Measurements from ENCODE around the gene JOSD2. TPM values are rescaled to one million over a fixed set of nuclear protein-coding genes. Genes with fewer than 3 reads are reported as not detected.
"Not testable (repeated sequence)": the region's sequence is repeated elsewhere in the genome, so short reads cannot be mapped to it uniquely, and the experiment has no call there.

Gene JOSD2
- total RNA-seq, 1 experiment from 2014 or later = 27.9 TPM

- Histone ChIP-seq H3K4me3 (ENCODE audit: low read depth, low read length) (no peak overlapping the region), H3K9me3 (no peaks in the 10 kb centered on the region), H3K27me3 (replicated peaks; ENCODE audit: control insufficient read depth, insufficient read depth, low read length) (no peaks in the 10 kb centered on the region), H3K36me3 (ENCODE audit: control insufficient read depth, insufficient read depth, low read length) (no peaks in the 10 kb centered on the region), H3K4me1 (no peaks in the 10 kb centered on the region)
- Mint-ChIP-seq H3K4me1 (ENCODE audit: low read depth, unreplicated experiment) (no peaks in the 10 kb centered on the region), H3K9me3 (ENCODE audit: unreplicated experiment) (no peaks in the 10 kb centered on the region), H3K27ac (ENCODE audit: unreplicated experiment) (peak overlapping the region; percentile 54), H3K4me3 (ENCODE audit: unreplicated experiment) (peak overlapping the region; percentile 89), H3K36me3 (ENCODE audit: insufficient read depth, unreplicated experiment) (peaks cover 36% of the 10 kb centered on the region), H3K27me3 (ENCODE audit: insufficient read depth, unreplicated experiment) (no peaks in the 10 kb centered on the region)
- DNase-seq = no peak
- ChIA-PET CTCF (no interaction called here), POLR2A (no interaction called here)
- intact Hi-C loops (cut with micrococcal nuclease; ENCODE audit: unreplicated experiment) = no loop called here
- BruUV-seq (replicated peaks) = no TSS peak
- TF ChIP-seq CTCF (IDR thresholded peaks at IDR 0.05; ENCODE audit: insufficient read depth in 1 of 2, low read depth in 1 of 2, low read length in 1 of 2, severe bottlenecking in 1 of 2, unreplicated experiment in 1 of 2) = no peak
Measured at GRCh38 chr19:50475101-50475568, 35.9 kb downstream of the JOSD2 start.

GRCh38 chr19:50473336-50473735 lies 37.7 kb downstream of the JOSD2 start:
- POLR2A ChIA-PET; H3K27ac Mint-ChIP-seq (ENCODE audit: unreplicated experiment); H3K27me3 ChIP-seq (replicated peaks; ENCODE audit: control insufficient read depth, insufficient read depth, low read length); H3K9me3 ChIP-seq; DNase-seq; H3K4me1 Mint-ChIP-seq (ENCODE audit: low read depth, unreplicated experiment); BruUV-seq (replicated peaks); H3K36me3 ChIP-seq (ENCODE audit: control insufficient read depth, insufficient read depth, low read length); CTCF ChIA-PET; H3K9me3 Mint-ChIP-seq (ENCODE audit: unreplicated experiment); intact Hi-C loops (cut with micrococcal nuclease; ENCODE audit: unreplicated experiment); H3K4me1 ChIP-seq; H3K27me3 Mint-ChIP-seq (ENCODE audit: insufficient read depth, unreplicated experiment); H3K4me3 Mint-ChIP-seq (ENCODE audit: unreplicated experiment); H3K4me3 ChIP-seq (ENCODE audit: low read depth, low read length): not testable (repeated sequence)
- peaks cover 30% of the 10 kb centered on the region for H3K36me3 Mint-ChIP-seq (ENCODE audit: insufficient read depth, unreplicated experiment)

GRCh38 chr19:50468818-50469217 lies 42.2 kb downstream of the JOSD2 start:
- CTCF ChIA-PET = interaction anchor here (0.5 kb wide), 1 partner anchor 1679 kb away, joined by 3 read pairs; no protein-coding TSS in a partner anchor
- Mint-ChIP-seq H3K27ac (ENCODE audit: unreplicated experiment) (no peak overlapping the region), H3K9me3 (ENCODE audit: unreplicated experiment) (no peaks in the 10 kb centered on the region), H3K36me3 (ENCODE audit: insufficient read depth, unreplicated experiment) (no peaks in the 10 kb centered on the region), H3K27me3 (ENCODE audit: insufficient read depth, unreplicated experiment) (no peaks in the 10 kb centered on the region), H3K4me3 (ENCODE audit: unreplicated experiment) (no peak overlapping the region), H3K4me1 (ENCODE audit: low read depth, unreplicated experiment) (no peaks in the 10 kb centered on the region)
- intact Hi-C loops (cut with micrococcal nuclease; ENCODE audit: unreplicated experiment) = no loop called here
- DNase-seq = no peak
- no TSS peak for BruUV-seq (replicated peaks)
- Histone ChIP-seq H3K4me3 (ENCODE audit: low read depth, low read length) (no peak overlapping the region), H3K27me3 (replicated peaks; ENCODE audit: control insufficient read depth, insufficient read depth, low read length) (no peaks in the 10 kb centered on the region), H3K9me3 (no peaks in the 10 kb centered on the region), H3K4me1 (peaks cover 6% of the 10 kb centered on the region; the same call in 1 of the 2 replicates), H3K36me3 (ENCODE audit: control insufficient read depth, insufficient read depth, low read length) (no peaks in the 10 kb centered on the region)
- no peak for TF ChIP-seq CTCF (IDR thresholded peaks at IDR 0.05; ENCODE audit: insufficient read depth in 1 of 2, low read depth in 1 of 2, low read length in 1 of 2, severe bottlenecking in 1 of 2, unreplicated experiment in 1 of 2)
- POLR2A ChIA-PET = no interaction called here

GRCh38 chr19:50467566-50467965 lies 43.4 kb downstream of the JOSD2 start:
- intact Hi-C loops (cut with micrococcal nuclease; ENCODE audit: unreplicated experiment) = no loop called here
- no peak for TF ChIP-seq CTCF (IDR thresholded peaks at IDR 0.05; ENCODE audit: insufficient read depth in 1 of 2, low read depth in 1 of 2, low read length in 1 of 2, severe bottlenecking in 1 of 2, unreplicated experiment in 1 of 2)
- H3K36me3 ChIP-seq (ENCODE audit: control insufficient read depth, insufficient read depth, low read length) = no peaks in the 10 kb centered on the region
- Mint-ChIP-seq H3K4me1 (ENCODE audit: low read depth, unreplicated experiment) (no peaks in the 10 kb centered on the region), H3K27ac (ENCODE audit: unreplicated experiment) (no peak overlapping the region), H3K36me3 (ENCODE audit: insufficient read depth, unreplicated experiment) (no peaks in the 10 kb centered on the region), H3K4me3 (ENCODE audit: unreplicated experiment) (no peak overlapping the region), H3K27me3 (ENCODE audit: insufficient read depth, unreplicated experiment) (no peaks in the 10 kb centered on the region), H3K9me3 (ENCODE audit: unreplicated experiment) (no peaks in the 10 kb centered on the region)
- DNase-seq = no peak
- ChIA-PET CTCF (interaction anchor here (0.5 kb wide), 1 partner anchor 141 kb away, joined by 12 read pairs; no protein-coding TSS in a partner anchor), POLR2A (no interaction called here)
- no peaks in the 10 kb centered on the region for H3K9me3 ChIP-seq
- H3K4me3 ChIP-seq (ENCODE audit: low read depth, low read length) = no peak overlapping the region
- BruUV-seq (replicated peaks) = no TSS peak
- H3K4me1 ChIP-seq = peaks cover 6% of the 10 kb centered on the region; the same call in 1 of the 2 replicates
- no peaks in the 10 kb centered on the region for H3K27me3 ChIP-seq (replicated peaks; ENCODE audit: control insufficient read depth, insufficient read depth, low read length)

Measured in Caco-2 (cell line).